Measurements from ENCODE around the gene KRT5. TPM values are rescaled to one million over a fixed set of nuclear protein-coding genes. Genes with fewer than 3 reads are reported as not detected.

The KRT5 gene
- total RNA-seq, 2 donors from 2014 or later: not detected

DNA sequence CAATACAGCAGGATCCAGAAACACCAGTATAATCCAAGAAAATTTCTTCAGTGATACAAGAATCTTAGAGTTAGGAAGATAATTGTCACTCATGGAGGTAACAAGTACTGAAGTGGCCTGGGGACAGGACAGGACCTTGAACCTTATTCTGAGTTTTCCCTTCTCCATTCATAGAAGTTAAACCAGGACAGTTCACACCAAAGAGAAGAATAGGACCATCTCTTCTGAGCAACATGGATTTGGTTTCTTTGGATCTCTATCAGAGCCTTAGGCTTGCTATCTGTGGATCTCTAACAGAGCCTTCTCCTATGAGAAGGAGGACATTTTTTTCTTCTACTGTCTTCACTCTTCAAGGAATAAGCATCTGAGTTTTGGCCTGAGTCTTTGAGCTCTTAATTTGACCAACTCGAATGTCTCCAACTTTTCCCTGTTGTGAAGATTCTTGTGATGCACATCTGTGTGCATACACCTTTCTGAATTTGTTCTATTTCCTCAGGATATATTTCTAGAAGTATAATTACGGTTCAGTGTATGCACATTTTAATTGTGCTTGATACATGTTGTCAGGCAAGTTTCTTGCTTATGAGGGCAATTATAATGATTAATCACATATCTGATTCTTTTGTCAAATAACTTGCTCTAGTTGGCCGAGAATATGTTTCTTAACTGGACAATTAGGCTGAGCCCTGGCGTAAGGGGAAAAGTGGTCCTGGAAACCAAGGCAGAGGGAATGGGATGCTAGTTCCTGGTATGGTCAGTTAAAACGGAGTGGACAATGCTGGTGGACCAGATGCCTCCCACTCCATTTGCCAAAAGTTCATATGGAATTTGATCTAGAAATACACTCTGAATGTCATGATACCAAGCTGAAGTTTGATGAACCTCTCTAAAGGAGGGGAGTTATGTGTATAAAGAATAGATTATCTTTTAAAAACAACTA is 33.8 kb downstream of the KRT5 start:
- no peak overlapping the region for H3K27ac ChIP-seq
- no peaks in the 10 kb centered on the region for H3K27me3 ChIP-seq
- H3K9ac ChIP-seq (ENCODE audit: low read depth in 2 of 2, low read length in 2 of 2): no peak overlapping the region
- no peaks in the 10 kb centered on the region for H3K4me1 ChIP-seq
- no peak for DNase-seq
- no peaks in the 10 kb centered on the region for H3K36me3 ChIP-seq
- TF ChIP-seq, protein P1, sequence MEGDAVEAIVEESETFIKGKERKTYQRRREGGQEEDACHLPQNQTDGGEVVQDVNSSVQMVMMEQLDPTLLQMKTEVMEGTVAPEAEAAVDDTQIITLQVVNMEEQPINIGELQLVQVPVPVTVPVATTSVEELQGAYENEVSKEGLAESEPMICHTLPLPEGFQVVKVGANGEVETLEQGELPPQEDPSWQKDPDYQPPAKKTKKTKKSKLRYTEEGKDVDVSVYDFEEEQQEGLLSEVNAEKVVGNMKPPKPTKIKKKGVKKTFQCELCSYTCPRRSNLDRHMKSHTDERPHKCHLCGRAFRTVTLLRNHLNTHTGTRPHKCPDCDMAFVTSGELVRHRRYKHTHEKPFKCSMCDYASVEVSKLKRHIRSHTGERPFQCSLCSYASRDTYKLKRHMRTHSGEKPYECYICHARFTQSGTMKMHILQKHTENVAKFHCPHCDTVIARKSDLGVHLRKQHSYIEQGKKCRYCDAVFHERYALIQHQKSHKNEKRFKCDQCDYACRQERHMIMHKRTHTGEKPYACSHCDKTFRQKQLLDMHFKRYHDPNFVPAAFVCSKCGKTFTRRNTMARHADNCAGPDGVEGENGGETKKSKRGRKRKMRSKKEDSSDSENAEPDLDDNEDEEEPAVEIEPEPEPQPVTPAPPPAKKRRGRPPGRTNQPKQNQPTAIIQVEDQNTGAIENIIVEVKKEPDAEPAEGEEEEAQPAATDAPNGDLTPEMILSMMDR (IDR thresholded peaks at IDR 0.05): no peak
- no peak overlapping the region for H3K4me3 ChIP-seq
- intact Hi-C loops (cut with DNase I): no loop called here
- no peaks in the 10 kb centered on the region for H3K9me3 ChIP-seq

DNA sequence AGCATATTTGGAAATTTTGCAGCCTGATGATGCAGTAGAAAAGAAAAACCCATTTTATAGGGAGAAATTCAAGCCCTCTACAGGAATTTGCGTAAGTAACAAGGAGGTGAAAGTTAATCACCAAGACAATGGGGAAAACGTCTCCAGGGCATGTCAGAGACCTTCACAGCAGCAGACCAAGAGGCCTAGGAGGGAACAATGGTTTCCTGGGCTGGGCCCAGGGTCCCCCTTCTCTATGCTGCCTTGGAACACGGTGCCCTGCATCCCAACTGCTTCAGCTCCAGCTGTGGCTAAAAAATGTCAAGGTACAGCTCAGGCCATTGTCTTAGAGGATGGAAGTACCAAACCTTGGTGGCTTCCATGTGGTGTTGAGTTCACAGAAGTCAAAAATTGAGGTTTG is 40.1 kb downstream of the KRT5 start:
- intact Hi-C loops (cut with DNase I): no loop called here
- H3K27me3 ChIP-seq: no peaks in the 10 kb centered on the region
- H3K4me3 ChIP-seq: no peak overlapping the region
- no peak for DNase-seq
- no peak overlapping the region for H3K27ac ChIP-seq
- H3K36me3 ChIP-seq: no peaks in the 10 kb centered on the region
- H3K9ac ChIP-seq (ENCODE audit: low read depth in 2 of 2, low read length in 2 of 2): no peak overlapping the region
- H3K4me1 ChIP-seq: no peaks in the 10 kb centered on the region
- TF ChIP-seq, protein P1 (IDR thresholded peaks at IDR 0.05): no peak
- H3K9me3 ChIP-seq: no peaks in the 10 kb centered on the region

DNA sequence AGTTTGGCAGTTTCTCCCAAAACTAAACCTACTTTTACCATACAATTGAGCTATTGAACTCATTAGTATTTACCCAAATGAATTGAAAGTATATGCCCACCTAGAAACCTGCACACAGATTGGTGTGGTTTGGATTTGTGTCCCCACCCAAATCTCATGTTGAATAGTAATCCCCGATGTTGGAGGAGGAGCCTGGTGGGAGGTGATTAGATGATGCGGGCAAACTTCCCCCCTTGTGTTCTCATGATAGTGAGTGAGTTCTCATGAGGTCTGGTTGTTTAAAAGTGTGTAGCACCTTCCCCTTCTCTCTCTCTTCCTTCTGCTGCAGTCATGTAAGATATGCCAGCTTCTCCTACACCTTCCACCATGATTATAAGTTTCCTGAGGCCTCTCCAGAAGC is 42.5 kb downstream of the KRT5 start:
- no peak overlapping the region for H3K4me3 ChIP-seq
- H3K27ac ChIP-seq: no peak overlapping the region
- intact Hi-C loops (cut with DNase I): no loop called here
- H3K9me3 ChIP-seq: no peaks in the 10 kb centered on the region
- H3K27me3 ChIP-seq: no peaks in the 10 kb centered on the region
- DNase-seq: no peak
- no peak overlapping the region for H3K9ac ChIP-seq (ENCODE audit: low read depth in 2 of 2, low read length in 2 of 2)
- no peaks in the 10 kb centered on the region for H3K4me1 ChIP-seq
- TF ChIP-seq, protein P1 (IDR thresholded peaks at IDR 0.05): no peak
- no peaks in the 10 kb centered on the region for H3K36me3 ChIP-seq

DNA sequence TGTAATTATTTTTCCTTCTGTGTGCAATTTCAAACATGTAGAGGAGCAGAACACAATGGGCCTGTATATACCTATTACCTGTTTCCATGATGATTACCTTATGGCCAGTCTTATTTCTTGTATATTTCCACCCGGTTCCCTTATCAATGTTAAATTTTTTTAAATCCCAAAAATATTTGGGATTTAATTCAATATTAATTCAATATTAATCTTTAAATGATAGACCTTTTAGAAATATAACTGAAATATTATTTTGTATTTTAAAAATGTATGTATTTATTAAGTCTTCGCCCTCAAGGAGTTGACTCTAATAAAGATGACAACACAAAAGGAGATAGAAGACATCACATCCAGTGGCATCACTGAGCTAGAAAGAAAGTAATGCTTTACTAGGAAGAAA is 46.0 kb downstream of the KRT5 start:
- intact Hi-C loops (cut with DNase I): no loop called here
- TF ChIP-seq, protein P1 (IDR thresholded peaks at IDR 0.05): no peak
- no peak overlapping the region for H3K9ac ChIP-seq (ENCODE audit: low read depth in 2 of 2, low read length in 2 of 2)
- no peak for DNase-seq
- H3K27ac ChIP-seq: no peak overlapping the region
- H3K4me3 ChIP-seq: no peak overlapping the region
- no peaks in the 10 kb centered on the region for H3K36me3 ChIP-seq
- H3K9me3 ChIP-seq: no peaks in the 10 kb centered on the region
- H3K27me3 ChIP-seq: no peaks in the 10 kb centered on the region
- H3K4me1 ChIP-seq: no peaks in the 10 kb centered on the region

DNA sequence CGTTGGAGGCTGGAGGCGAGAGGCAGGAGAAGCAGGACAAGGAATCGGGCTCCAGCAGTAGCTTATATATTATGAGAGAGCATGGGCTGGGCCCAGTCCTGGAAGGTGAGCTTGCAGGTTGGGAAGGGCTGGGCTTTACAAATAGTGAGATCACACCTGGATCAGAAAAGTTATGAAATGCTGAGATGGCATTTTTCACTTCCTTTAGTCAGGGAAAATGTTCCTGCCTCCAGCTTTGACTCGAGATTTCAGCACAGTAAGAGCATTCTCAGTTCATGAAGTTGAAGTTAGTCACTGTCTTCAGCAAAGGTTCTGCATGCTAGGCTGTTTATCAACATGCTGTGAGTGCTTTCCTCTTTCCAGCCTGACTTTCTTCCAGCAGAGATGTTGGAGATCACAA is 46.4 kb downstream of the KRT5 start, which contains the start of gene KRT6C:
TSS of gene KRT6C (minus strand) at position 38 of the 400 bp plus-strand sequence. CDS start 68 bp downstream, outside the sequence.
- TF ChIP-seq, protein P1 (IDR thresholded peaks at IDR 0.05): no peak
- no peak within 1 kb of the TSS for H3K4me3 ChIP-seq
- DNase-seq: no peak
- no peak within 1 kb of the TSS for H3K27ac ChIP-seq
- no peaks in the 10 kb centered on the region for H3K4me1 ChIP-seq
- H3K9me3 ChIP-seq: no peaks in the 10 kb centered on the region
- intact Hi-C loops (cut with DNase I): no loop called here
- H3K36me3 ChIP-seq: no peaks in the 10 kb centered on the region
- H3K27me3 ChIP-seq: no peaks in the 10 kb centered on the region
- no peak within 1 kb of the TSS for H3K9ac ChIP-seq (ENCODE audit: low read depth in 2 of 2, low read length in 2 of 2)
